Measurements from ENCODE around the gene HBD.

DNA sequence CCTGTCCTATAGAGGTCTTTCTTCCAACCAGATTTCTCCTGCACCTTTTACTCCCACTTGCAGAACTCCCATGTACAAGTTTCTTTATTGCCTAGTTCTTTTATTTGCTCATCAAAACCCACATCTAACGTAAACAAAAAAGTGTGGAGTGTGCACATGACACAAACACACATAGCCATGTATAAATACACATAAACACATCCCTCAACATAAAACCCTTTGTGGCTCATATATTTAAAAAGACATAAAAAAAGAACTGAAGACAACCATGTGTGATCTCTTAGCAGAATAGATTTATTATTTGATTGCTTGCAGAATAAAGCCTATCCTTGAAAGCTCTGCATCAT lies 18.6 kb upstream of the HBD start:
- TF ChIP-seq RAD21 (CRISPR knock-in tag; conservative IDR thresholded peaks at IDR 0.05 in 1 of 2, IDR thresholded peaks at IDR 0.05 in 1 of 2) = no peak
- TF ChIP-seq, protein P1, sequence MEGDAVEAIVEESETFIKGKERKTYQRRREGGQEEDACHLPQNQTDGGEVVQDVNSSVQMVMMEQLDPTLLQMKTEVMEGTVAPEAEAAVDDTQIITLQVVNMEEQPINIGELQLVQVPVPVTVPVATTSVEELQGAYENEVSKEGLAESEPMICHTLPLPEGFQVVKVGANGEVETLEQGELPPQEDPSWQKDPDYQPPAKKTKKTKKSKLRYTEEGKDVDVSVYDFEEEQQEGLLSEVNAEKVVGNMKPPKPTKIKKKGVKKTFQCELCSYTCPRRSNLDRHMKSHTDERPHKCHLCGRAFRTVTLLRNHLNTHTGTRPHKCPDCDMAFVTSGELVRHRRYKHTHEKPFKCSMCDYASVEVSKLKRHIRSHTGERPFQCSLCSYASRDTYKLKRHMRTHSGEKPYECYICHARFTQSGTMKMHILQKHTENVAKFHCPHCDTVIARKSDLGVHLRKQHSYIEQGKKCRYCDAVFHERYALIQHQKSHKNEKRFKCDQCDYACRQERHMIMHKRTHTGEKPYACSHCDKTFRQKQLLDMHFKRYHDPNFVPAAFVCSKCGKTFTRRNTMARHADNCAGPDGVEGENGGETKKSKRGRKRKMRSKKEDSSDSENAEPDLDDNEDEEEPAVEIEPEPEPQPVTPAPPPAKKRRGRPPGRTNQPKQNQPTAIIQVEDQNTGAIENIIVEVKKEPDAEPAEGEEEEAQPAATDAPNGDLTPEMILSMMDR (IDR thresholded peaks at IDR 0.05 in 2 of 3, conservative IDR thresholded peaks at IDR 0.05 in 1 of 3; ENCODE audit: insufficient read depth in 2 of 3, low read depth in 1 of 3, low read length in 3 of 3) = no peak
- TF ChIP-seq TEAD4 (IDR thresholded peaks at IDR 0.05; ENCODE audit: low read length) = no peak
- no peak for TF ChIP-seq TEAD4 (CRISPR knock-in tag; IDR thresholded peaks at IDR 0.05; ENCODE audit: borderline replicate concordance)
- no peak for TF ChIP-seq HDAC2 (IDR thresholded peaks at IDR 0.05)
- TF ChIP-seq EZH2 (IDR thresholded peaks at IDR 0.05; ENCODE audit: borderline replicate concordance, low read depth, low read length) = no peak
- TF ChIP-seq SIN3B (IDR thresholded peaks at IDR 0.05; ENCODE audit: low read depth) = no peak
- TF ChIP-seq FOXK2 (conservative IDR thresholded peaks at IDR 0.05 in 1 of 2, IDR thresholded peaks at IDR 0.05 in 1 of 2; ENCODE audit: low read depth in 2 of 2) = no peak
- no peak for TF ChIP-seq KAT7 (CRISPR knock-in tag; IDR thresholded peaks at IDR 0.05; ENCODE audit: borderline replicate concordance)
- no peak for TF ChIP-seq EP300 (IDR thresholded peaks at IDR 0.05; ENCODE audit: low read length)
- TF ChIP-seq MAZ (CRISPR knock-in tag; conservative IDR thresholded peaks at IDR 0.05 in 1 of 2, IDR thresholded peaks at IDR 0.05 in 1 of 2) = no peak
- no peak for TF ChIP-seq ARID3A (IDR thresholded peaks at IDR 0.05; ENCODE audit: borderline replicate concordance, low read depth, low read length)
- no peak for TF ChIP-seq CEBPB (tag; IDR thresholded peaks at IDR 0.05)
- TF ChIP-seq E2F5 (CRISPR knock-in tag; IDR thresholded peaks at IDR 0.05) = no peak

All from K562 (cell line).